NCI-H82 (cell line): Measurements from ENCODE around the gene TNFAIP1.
A peak's percentile ranks its signal among the peaks of the same experiment; 100 is the strongest.

Experiments used
- DNase-seq: peaks from one replicate; lab custom pipeline; 2025; lab: John Stamatoyannopoulos, UW

TNFAIP1 gene

DNA sequence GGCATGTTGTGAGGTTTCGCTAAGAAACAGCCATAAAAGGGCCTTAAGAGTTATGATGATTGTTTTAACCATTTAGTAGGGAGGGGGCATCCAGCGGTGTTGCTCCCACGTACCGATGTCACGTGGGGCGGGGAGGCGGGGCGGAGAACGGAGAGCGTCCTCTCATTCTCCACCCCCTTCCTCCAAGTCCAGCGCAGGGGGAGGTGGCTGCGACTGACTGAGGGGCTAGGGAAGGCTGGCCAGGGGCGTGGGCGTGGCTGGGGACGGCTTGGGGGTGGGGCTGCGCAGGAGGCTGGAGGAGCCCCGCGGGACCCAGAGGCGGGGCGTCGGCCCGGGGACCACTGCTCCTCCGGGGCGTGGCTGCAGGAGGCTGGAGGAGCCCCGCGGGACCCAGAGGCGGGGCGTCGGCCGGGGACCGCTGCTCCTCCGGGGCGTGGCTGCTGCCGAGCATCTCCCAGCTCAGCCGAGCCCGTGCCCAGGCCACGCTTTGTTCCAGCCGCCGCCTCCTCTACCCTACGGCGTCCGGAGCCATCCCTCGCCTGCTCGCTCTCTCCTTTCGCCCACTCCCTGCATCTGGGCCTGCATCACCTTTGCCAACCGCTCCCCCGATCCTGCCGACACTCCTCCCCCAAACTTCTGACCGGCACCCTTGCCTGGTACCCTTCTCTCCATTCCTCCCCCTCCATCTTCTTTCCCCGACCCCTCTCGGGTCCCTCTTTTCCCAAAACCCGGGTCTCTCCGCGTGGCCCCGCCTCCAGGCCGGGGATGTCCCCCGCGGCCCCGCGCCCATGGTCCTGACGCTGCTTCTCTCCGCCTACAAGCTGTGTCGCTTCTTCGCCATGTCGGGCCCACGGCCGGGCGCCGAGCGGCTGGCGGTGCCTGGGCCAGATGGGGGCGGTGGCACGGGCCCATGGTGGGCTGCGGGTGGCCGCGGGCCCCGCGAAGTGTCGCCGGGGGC is 36.0 kb downstream of the TNFAIP1 start, which contains the start of gene SARM1:
Gene SARM1 (plus strand): TSS at position 450 of the 958 bp plus-strand sequence. CDS start 339 bp downstream, at position 789.
- peak; percentile 100 for DNase-seq

DNA sequence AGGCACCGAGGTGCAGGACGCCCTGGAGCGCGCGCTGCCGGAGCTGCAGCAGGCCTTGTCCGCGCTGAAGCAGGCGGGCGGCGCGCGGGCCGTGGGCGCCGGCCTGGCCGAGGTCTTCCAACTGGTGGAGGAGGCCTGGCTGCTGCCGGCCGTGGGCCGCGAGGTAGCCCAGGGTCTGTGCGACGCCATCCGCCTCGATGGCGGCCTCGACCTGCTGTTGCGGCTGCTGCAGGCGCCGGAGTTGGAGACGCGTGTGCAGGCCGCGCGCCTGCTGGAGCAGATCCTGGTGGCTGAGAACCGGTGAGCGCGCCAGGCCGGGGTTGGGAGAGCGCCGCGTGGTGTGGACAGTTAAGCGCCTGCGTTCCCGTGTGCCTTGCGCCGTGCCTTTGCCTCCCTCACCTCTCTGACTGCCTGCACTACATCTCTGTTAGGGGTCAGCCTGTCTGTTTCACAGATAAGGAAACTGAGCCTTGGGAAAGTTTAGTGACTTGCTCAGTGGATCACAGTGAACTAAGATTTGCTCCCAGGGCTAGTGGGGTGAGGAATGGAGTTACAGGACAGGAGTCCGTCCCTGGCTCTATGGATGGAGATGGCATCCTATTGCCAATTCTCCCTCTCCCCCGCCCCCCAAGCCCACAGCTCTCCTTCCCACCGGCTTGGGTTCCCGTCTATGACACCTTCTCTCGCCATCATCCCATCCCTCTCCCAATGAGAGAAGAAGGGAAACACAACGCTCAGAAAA is 36.8 kb downstream of the TNFAIP1 start:
- DNase-seq, result peak; percentile 71

DNA sequence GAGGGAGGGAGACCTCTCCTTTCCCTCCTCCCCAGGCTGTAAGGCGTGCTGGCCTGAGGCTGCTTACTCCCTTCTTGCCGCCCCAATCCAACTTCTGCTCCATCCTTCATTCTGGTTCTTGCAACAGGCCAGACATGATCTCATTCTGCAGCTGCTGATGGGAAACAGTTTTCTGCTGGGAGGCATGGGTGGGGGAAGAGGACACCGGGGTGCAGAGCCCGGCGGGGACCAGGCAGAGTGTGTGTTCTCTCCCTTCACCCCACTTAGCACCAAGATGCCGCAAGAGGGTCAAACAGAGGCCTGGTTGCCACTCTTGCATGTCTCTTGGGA is 37.3 kb downstream of the TNFAIP1 start:
- DNase-seq, result peak; percentile 24

DNA sequence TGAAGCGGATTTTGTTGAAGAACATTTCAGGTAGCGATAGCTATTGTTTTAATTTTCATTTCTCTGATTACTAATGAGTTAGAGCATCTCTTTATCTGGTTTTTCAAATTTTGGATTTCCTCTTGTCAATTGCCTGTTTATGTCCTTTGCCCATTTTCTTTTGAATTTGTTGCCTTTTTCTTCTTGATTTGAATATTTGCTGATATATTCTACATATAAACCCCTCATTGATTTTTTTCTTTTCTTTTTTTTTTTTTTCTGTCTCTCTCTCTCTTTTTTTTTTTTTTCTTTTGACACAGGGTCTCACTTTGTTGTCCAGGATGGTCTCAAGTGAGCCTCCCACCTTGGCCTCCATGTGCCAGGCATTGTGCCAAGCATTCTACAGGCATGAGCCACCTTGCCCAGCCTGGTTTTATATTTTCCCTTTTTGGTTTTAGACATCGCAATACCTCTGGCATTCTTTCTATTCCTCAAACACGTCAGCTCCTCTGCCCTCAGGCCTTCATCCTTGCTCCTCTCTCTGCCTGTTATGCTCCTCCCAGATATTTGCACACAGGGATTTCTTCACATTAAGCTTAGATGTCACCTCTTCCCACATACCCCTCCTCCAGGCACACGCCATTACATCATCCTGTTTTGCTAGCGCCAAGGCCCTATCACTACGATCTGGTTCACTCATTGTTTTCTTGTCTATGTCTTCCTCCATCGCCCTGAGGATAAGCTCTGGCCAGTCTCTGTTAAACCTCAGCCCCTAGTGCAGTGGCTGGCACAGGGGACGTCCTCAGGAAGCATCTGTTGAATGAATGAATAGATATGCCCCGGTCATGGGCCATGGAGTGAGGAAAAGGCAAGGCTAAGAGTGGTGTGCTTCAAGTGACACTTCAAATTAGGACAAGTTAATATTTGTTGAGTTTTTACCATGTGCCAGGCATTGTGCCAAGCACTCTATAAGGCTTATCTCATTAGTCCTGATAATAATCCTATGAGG is 44.5 kb downstream of the TNFAIP1 start:
- peak; percentile 35 for DNase-seq

DNA sequence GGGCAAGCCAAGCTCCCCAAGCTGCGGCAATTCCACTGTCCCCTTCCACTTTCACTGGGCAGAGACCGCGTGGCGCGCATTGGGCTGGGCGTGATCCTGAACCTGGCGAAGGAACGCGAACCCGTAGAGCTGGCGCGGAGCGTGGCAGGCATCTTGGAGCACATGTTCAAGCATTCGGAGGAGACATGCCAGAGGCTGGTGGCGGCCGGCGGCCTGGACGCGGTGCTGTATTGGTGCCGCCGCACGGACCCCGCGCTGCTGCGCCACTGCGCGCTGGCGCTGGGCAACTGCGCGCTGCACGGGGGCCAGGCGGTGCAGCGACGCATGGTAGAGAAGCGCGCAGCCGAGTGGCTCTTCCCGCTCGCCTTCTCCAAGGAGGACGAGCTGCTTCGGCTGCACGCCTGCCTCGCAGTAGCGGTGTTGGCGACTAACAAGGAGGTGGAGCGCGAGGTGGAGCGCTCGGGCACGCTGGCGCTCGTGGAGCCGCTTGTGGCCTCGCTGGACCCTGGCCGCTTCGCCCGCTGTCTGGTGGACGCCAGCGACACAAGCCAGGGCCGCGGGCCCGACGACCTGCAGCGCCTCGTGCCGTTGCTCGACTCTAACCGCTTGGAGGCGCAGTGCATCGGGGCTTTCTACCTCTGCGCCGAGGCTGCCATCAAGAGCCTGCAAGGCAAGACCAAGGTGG is 45.7 kb downstream of the TNFAIP1 start:
- DNase-seq, result no peak

DNA sequence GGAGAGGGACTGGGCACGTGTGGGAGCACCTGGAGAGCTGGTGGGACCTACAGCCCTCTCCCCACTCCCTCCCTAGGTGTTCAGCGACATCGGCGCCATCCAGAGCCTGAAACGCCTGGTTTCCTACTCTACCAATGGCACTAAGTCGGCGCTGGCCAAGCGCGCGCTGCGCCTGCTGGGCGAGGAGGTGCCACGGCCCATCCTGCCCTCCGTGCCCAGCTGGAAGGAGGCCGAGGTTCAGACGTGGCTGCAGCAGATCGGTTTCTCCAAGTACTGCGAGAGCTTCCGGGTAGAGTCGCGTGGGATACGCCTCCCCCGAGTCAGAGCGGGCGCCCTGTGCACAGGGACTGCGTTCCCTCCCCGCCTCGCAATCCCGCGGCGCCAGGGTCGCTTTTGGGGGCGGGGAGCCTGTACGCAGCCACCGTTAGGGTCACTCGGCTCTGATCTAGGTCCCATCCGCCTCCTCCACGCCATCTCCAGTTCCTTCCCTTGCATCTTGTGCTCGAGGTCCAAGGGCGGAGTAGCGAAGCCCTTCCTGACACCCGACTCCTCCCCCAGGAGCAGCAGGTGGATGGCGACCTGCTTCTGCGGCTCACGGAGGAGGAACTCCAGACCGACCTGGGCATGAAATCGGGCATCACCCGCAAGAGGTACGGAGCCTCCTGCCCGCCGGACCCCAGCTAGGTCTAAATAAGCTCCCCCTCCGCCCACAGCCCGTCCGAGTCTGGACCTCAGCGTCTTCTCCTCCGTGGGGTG is 48.9 kb downstream of the TNFAIP1 start:
- no peak for DNase-seq

DNA sequence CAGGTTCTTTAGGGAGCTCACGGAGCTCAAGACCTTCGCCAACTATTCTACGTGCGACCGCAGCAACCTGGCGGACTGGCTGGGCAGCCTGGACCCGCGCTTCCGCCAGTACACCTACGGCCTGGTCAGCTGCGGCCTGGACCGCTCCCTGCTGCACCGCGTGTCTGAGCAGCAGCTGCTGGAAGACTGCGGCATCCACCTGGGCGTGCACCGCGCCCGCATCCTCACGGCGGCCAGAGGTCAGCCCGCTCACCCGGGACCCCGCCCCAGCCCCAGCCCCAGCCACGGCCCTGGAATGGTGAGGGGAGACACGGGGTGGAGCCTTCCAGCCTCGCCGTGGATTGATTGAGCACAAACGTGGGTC is 49.5 kb downstream of the TNFAIP1 start:
- no peak for DNase-seq

DNA sequence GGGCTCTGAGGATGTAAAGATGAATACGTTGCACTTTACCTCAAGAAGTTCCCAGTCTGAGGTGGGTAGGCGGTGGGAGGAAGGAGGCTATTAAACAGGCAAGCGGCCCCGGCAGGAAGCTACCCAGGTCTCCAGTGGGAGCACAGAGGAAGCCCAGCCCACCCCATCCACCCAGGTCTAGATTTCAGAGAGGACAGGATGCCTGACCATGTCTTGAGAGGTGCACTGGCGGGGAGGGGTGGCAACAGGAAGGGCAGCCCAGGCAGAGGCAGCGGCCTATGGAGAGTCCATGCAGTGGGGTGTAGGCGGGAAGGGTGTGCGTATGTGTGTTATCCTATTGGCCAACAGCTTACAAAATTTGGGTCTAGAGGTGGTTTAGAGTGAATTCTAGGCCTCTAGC is 49.8 kb downstream of the TNFAIP1 start:
- no peak for DNase-seq

DNA sequence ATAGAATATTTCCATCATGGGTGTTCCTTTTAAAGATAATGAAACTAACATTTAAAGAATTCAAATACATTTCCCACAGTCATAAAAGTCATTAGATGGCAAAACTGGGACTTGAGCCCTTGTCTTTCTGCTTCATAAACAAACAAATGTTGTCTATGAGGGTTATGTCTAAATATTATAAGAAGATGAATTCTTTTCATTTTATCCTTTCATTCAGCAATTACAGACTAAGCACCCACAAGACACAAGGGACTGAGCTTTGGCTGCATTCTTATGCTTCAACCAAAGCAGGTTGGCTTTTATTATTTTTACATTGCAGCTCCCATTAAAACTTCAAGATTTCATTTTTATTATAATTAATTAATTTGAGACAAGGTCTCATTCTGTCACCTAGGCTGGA is 50.8 kb downstream of the TNFAIP1 start:
- DNase-seq, result no peak

DNA sequence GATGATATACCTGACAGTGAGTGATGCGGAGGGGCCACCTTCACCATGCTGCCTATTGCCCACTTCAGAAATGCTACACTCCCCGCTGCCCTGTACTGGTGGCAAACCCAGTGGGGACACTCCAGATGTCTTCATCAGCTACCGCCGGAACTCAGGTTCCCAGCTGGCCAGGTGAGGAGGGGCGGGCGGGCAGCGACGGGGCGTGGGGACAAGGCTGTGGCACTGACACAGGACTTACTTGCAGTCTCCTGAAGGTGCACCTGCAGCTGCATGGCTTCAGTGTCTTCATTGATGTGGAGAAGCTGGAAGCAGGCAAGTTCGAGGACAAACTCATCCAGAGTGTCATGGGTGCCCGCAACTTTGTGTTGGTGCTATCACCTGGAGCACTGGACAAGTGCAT is 52.5 kb downstream of the TNFAIP1 start:
- DNase-seq, result no peak

DNA sequence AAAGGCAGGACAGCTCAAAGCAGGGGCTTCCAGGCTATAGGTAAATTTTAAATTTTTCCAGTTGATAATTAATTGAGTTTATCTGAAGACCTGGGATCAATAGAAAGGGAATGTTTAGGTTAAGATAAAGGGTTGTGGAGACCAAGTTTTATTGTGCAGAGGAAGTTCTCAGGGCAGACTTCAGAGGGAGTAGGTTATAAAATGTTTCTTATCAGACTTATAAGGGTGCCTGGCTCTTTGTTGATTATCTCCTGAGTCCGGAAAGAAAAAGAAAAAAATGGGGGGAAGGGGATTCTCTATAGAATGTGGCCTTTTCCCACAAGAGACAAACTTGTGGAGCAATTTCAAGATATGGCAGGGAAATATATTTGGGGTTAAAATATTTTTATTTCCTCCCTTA is 54.6 kb downstream of the TNFAIP1 start:
- DNase-seq, result no peak

DNA sequence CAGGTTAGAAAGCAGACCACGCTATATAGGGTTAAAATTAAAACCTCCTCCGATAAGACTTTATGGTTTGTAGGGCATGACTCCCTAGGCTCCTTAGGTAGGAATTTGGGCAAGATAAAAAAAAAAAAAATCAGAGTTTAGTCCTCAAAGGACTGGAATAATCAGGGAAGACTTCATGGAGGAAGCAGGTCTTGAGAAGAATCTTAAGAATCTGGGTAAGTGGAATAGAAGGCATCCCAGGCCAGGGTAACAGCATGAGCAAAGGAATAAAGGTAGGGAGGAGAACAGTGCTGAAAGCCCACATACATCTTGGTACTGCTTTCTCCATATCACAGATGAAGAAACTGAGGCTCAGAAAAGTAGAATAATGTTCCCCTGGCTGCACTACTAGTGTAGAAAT is 55.0 kb downstream of the TNFAIP1 start:
- DNase-seq, result no peak

DNA sequence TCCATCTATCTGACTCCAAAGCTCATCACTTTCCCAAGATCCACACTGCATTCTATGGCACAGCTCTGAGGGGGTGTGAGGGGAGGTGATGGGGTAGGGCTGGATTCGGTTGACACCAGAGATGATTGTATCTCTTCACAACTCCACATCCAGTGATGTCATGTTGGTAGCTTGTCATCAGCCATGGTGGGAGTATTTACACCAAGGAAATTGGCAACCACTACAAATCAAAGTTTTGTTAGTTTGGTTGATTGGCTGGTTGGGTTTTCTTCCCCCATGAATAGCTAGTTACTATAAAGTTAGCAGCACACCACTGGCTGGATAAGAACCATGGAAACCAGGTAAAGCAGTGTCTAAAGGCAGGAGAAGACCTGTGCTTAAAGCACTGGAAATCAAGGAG is 55.4 kb downstream of the TNFAIP1 start:
- DNase-seq, result no peak

DNA sequence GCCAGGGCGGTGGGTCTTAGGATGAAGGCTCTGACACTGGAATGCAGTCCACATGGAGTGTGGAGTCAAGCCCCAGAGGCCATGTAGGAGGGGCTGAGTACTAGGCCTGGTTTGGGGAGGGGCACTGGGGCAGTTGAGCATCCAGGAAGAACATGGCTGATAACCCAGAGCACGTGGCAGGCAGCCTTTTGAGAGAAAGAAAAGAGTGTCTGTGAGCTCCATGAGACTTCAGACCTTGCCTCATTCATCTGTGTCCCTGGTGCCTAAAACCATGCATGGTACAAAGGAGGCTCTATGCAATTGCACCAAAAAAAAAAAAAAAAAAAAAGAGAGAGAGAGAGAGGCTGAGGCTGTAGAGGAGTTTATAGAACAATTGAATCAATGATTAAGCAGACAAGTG is 55.8 kb downstream of the TNFAIP1 start:
- no peak for DNase-seq

DNA sequence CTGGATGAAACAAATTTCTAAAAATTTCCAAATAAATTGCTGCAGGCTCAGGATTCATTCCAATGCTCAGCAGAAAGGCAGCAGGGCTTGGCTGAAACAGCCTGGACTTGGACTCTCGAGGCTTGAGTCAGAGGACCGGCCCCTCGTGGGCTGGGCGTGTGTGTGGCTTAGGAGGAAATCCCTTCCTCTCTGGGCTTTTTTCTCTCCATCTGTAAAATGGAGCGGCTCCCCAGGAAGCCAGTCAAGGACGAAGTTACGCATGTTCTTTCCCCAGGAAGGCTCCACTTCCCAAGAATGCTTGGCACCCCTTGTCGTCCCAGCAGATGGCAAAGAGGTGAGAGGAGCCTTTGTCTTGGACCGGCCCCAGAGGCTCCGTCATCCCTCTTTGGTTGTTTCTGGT is 56.9 kb downstream of the TNFAIP1 start:
- no peak for DNase-seq

DNA sequence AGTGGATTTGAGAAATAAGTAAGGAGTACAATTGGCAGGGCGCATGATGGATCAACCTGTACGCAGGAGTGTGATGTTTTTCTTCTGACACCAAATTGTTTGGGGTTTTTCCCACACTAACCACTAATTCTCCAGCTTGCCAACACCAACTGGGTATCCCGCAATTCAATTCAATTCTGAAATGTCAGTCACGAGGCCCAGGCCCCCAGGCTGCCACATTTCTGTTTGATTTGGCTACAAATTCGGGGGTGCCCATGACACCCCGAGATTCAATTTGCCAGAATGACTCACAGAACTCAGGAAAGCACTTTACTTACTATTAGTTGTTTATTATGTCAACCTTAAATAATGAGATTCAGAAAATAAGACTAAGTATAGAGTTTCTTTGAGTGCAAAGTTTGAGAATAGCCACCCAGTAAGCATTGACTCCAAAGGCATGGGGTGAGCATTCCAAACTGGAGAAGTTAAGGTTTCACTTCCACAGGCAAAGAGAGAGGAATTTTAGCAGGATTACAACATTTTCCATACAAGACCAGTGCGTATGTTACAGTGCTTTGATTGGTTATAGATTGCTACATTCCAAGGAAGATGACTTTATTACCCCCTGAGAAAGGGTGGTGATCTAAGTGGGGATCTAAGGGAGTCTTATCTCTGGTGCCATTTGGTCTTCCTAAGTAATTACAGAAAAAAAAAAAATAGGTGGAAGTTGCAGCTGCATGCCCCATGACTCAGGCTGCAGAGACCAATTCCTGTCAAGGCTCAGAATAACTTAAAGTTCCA is 59.0 kb downstream of the TNFAIP1 start:
- no peak for DNase-seq

DNA sequence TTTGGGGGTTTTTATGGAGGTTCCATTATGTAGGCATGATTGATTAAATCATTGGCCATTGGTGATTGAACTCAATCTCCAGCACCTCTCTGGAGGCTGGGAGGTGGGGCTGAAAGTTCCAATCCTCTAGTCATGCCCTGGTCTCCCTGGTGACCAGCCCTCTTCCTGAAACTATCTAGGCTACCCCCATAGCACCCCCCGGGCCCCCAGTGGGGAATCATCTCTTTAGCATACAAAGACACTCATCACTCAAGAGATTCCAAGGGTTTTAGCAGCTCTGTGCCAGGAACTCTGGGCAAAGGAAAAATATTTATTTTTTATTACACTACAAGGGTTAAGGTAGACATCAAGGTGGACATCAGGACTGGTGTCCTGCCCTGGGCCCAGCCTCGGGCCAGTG is 59.9 kb downstream of the TNFAIP1 start:
- no peak for DNase-seq

DNA sequence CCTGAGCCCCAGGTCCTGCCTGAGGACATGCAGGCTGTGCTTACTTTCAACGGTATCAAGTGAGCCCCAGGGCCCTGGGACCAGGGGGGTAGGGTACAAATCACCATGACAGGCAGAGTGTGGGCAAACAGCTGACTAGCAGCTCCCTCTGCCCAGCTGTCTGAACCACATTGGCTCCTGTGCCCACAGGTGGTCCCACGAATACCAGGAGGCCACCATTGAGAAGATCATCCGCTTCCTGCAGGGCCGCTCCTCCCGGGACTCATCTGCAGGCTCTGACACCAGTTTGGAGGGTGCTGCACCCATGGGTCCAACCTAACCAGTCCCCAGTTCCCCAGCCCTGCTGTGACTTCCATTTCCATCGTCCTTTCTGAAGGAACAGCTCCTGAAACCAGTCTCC is 60.4 kb downstream of the TNFAIP1 start:
- DNase-seq, result no peak
